Activated T-cell treated with anti-CD3 and anti-CD28 coated beads, Interleukin-2, amount 50 U/mL, for 1 hour (primary cell): ENCODE measurements around the gene KCNAB2.
A peak's percentile ranks its signal among the peaks of the same experiment; 100 is the strongest.

ENCODE experiments used
- DNase-seq: peaks from one replicate; pipeline ENCODE4 v3.0.0-alpha.2; 2020

KCNAB2 gene

DNA sequence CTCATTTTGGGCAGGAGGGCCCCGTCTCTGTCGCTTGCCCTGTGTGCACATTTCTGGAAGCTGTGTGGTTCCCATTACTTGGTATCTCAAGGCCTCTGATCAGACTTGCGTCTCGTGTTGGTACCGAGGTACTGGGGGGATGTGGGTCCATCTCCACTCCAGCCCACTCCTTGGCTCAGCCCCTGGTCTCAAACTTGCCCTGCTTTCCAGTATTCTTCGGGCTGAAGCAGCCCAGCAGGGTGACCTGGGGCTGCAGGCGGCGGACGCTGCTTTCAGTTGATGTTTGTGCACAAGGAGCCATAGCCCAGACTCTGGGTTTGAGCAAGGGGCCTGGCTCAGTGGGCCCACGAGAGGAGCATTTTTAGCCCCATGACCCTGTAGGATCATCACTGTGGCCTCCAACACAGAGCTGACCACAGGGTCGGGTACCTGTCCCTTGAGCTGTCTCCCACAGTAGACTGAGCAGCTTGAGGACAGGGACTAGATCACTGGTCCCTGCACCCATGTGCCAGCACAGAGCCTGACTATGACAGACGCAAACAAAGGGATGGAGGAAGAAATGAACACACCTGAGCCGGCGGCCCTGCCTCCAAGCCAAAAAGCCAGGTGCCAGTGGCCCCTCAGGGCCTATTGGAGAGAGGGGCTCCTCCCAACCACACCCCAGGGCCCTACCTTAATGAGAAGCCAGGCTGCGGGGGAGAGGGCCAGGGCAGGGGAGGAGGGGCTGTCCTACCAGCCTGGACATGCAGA, 87.6 kb downstream of the KCNAB2 start:
- no peak for DNase-seq

DNA sequence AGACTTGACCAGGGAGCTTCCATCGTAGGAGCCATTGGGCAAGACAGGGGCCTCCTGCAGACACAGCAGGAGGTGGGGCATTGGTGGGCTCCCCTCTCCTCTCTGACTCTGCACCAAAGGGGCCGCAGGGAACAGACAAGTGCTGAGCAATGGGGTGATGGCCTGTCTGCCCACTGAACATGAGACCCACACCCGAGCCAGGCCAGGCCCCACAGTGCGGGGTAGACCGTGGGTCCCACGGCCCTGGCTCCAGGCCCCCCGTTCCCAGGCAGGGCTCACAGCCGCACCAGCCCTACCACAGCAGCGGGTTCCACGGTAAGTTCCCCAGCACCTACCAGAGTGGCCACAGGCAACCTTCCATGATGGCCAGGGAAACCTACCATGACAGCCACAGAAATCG, 88.5 kb downstream of the KCNAB2 start:
- no peak for DNase-seq

DNA sequence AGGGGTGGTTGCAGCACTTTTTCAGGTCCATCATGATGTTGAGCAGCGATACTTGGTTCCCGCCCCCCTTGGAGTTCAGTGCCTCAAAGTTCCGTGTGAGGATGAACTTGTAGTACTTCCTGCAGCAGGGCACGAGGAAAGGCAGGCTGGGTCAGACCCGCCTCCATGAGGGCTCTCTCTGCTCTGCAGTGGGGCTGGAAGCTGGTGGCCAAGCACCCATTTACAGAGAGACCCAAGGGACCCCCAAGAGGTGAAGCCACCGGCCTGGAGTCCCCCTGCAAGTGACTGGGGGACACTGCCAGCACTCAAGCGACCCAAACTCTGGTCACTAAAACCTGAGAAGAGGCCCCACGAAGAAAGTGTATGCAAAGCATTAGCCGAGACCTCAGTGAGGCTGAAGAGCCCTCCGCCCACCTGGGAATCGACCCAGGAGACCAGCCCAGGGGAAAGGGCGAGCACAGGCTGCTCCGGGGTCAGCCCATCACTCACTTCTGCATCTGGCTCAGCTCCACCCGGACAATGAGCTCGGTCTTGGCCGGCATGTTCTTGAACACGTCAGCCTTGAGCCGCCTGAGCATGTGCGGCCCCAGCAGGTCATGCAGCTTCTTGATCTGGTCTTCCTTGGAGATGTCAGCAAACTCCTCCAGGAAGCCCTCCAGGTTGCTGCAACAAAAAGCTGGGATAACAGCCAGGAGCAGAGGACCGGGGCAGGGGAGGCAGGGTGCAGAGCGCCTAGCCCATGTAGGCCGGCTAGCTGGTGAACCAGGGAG, 89.2 kb downstream of the KCNAB2 start:
- DNase-seq, result no peak

DNA sequence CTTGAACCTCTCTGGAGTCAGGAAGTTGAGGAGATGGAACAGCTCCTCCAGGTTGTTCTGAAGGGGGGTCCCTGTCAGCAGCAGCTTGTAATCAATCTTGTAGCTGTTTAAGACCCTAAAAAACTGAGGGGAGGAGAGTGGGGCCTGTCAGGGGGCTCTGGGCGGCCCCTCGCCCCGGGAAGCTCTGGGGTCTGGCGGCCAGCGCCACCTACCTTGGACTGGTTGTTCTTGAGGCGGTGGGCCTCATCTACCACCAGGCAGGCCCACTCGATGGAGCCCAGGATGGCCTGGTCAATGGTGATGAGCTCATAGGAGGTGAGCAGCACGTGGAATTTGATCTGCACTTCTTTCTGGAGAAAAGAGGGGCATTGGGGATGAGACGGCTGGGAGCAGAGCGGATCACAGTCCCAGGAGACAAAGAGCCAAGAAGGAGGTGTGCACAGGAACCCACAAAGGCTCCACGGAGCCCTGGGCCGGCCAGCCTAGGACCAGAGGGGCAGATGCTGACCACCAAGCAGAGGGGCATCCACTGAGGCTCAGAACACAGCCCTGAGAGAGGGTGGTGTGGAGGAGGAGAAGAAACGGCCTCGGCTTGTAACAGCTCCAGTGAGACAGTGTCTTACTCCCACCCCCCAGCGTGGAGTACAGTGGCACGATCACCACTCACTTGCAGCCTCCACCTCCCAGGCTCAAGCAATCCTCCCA, 91.0 kb downstream of the KCNAB2 start:
- no peak for DNase-seq

DNA sequence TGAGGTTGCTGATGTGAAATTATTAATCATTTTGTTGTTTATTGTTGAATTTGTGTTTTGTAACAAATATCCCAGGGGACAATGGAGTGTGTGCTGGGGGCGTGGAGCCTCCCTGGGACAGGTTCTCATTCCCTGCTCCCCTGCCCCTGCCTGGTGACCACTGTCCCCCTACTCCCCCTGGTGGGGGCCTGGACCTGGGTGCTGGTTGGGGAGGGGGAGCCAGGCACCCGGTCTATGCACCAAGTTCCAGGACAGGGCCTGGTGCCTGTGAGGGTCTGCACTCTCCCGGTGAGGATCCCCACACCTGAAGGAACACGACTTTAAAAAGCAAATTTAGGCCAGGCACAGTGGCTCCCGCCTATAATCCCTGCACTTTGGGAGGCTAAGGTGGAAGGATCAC, 92.1 kb downstream of the KCNAB2 start:
- no peak for DNase-seq

DNA sequence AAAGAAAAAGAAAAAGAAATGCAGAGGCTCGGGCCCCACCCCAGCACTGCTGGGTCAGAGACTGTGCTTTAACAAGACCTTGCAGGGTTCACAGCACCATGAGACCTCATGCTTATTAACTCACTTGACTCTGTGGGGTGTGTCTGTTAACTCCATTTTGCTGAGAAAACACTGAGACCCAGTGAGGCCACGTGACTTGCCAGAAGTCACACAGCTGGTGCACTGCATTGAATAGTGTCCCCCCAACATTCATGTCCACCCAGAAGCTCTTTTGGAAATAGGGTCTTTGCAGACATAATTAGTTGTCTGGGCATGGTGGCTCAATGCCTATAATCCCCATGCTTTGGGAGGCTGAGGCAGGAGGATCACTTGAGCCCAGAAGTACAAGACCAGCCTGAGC, 94.7 kb downstream of the KCNAB2 start:
- DNase-seq, result no peak

DNA sequence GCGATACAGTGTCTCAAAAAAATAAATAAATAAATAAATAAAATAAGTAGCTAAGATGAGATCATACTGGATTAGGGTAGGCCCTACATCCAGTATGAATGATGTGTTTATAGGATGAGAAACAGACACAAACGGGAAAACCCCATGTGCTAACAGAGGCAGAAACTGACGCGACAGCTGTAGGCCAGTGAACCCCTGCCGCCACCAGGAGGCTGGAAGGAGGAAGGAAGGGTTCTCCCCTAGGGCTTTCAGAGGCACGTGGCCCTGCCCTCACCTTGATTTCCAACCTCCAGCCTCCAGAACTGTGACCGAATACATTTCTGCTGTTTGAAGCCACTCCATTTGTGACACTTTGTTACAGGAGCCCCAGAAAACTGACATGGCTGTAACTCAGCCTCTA, 95.9 kb downstream of the KCNAB2 start:
- DNase-seq, result no peak

DNA sequence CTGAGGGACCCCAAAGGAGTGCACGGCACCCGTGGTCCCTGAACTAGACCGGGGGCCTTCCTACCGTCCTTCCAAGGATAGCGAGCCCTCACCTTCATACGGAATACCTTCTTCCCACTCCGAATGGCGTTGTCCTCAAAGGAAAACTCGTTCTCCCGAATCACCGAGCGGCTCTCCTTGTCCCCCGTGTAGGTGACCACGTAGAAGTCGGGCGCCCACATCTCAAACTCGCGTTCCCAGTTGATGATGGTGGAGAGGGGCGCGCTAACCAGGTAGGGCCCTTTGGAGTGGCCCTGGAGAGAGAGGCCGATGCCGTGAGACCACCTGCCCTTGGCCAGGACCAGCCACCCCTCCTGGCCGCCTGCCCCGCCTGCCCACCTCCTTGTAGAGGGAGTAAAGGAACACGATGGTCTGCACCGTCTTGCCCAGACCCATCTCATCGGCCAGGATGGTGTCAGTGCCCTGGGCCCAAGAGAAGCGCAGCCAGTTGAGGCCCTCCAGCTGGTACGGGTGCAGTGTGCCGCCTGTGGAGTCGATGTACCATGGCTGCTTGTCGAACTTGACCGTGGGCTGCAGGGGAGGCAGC, 96.4 kb downstream of the KCNAB2 start:
- DNase-seq, result no peak

DNA sequence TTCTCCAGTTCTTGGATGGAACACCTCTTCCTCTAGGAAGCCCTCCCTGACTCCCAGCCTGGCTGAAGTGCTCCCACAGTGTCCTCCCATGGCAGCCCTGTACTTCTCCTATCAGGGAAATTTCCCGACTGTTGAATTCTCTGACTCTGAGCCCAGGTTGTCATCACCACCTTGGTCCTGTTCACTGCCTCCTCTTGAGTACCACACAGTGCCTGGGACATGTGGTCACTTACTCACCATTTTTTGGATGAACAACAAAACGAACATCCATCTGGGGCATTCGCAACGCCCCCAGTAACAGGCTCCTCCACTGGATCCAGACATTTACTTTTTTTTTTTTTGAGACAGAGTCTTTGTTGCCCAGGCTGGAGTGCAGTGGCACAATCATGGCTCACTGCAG, 97.0 kb downstream of the KCNAB2 start:
- DNase-seq, result no peak

DNA sequence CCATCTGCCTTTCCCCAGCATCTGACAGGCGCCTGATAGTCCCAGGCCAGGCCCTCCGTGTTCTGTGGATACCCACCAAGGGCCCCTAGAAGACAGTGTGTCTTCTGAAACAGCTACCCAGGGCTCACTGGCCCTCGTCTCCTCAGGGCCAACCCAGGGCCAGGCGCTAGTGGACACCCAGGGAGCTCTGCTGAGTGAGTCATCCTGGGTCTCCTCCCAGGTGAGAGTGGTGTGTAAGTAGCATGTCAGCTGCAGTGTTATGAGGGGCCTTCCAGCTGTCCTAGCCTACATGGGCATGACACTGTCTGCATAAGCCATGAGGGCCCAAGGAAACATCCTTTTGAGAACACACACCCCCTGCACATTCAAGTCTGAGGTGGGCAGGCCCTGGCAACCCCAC, 97.7 kb downstream of the KCNAB2 start:
- no peak for DNase-seq

DNA sequence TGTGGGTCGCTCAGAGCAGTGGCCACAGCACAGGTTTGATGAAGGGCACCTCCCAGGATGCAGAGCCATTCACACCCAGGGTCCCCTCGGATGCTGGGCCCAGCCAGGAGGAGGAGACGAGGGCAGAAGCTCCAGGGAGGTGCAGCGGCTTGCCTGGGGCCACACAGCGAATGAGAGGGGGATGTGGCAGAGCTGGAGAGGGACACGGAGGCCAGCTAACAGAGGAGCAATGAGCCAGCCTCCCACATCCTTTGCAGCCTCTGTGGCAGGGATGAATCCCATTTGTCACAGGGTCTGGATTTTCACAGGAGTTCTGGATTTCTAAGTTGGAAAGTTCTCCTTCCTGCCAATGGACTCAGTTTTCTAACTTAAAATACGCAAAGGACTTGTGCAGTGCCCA, 98.5 kb downstream of the KCNAB2 start:
- DNase-seq, result no peak

DNA sequence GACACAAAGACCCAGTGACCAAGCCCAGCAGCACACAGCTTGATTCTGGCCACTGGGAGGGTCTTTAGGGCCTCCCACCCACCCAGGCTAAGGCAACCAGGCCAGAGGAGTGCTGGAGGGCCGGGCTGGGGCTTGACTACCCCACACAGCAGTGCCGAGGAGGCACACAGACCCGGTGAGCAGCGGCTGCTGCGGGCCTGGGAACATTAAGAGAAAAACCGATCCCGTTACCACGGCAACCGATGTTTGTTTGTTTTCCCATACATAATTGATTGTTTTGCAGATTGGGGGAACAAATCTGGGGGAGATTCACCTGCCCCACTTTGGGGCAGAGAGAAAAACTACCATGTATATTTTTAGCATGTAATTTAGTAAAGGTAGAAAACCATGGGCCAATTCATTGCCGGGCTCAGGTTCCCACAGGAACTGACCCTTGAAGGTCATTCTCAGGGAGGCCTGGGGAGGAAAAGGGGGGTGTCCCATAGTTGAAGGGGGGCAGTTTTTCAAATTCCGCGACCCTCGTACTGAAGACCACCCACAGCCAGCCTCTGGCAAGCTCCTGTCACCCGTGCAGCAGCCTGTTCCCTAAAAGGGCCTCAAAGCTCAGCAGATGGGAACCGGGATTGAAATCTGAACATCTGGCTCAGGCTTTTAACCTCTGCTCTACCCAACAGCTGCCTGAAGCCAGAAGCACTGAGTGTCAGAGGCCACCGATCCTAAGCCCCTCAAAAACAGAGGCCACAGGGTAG, 99.1 kb downstream of the KCNAB2 start:
- DNase-seq, result no peak

DNA sequence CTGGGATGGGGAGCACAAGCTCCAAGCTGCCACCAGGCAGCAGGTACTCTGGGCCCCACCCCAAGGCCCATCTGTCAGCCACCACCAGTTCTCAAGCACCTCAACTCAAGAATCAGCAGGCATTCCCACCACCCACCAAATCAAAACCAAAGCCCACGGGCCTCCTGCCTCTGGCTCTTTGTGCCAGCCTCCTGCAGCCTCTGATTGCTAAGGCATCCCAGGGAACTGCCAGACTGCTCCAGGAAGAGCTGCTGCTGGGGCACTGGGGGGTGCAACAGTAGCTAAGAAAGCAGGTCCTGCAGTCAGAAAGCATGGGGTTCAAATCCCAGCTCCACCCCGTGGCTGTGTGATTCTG, 99.7 kb downstream of the KCNAB2 start:
- DNase-seq, result no peak

DNA sequence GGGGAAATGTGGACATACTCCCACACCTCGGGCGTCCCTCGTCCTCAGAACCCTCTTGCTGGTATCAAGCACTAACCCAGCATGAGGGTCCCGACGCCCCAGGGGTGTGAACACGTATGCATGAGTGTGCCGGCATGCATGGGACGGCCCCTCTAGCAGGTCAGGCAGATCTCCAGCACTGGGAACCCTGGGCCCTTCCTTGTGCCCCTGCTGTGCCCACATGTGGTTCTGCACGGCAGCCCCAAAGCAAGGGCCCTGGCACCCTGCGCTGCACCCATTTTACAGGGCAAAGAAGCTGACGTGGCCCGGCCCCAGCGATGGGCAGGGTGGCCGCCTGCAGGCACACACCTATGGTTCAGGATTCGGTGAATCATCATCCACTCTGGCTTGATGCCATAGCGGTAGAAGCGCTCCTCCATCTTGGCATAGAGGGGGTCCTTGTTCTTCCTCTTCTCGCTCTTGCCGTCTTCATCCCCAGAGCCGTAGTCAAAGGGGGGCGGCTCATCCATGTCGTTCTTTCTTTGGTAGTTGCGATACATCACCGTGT, 100.2 kb downstream of the KCNAB2 start:
- no peak for DNase-seq

DNA sequence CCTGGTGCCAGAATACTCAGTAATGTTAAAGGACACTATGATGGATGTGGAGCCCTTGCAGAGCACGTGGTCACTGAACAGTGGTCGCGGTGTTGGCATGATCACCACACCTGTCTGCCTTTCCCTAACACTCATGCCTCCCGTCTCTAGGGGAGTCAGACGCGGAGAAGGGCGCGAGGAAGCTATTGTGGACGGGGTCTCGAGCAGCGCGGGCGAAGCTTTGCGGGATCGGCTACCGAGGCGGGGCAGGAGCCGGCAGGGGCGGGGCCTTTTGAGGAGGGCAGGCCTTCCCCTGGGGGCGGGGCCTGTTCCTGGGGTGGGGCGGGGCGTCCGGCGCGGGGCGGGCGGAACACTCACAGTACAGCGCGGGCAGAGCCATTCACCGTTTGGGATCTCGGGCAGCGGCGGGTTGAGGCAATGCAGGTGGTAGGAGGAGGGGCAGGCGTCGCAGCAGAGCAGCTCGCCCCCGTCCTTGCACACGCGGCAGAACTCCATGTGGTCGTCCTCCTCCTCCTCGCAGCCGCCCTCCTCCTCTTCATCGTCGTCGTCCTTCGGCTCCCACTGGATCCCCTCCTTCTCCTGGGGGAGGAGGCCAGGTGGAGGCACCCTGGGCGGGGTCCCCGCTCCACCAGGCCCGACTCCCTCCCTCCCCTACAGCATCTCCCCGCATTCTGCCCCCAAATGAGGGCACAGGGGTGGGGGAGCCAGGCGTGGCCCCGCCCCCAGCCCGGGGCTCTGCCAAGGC, 103.0 kb downstream of the KCNAB2 start:
- DNase-seq, result peak; percentile 68

DNA sequence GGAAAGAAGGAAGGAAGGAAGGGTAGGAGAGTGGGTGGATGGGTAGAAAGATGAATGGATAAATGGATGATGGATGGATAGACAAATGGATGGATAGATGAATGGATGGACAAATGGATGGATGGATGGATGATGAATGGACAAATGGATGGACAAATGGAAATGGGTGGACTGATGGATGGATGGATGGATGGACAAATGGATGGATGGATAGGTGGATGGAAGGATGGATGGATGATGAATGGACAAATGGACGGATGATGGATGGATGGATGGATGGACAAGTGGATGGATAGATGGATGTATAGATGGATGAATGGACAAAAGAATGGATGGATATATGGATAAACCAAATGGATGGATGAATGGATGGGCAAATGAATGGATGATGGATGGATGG, 103.9 kb downstream of the KCNAB2 start:
- no peak for DNase-seq

DNA sequence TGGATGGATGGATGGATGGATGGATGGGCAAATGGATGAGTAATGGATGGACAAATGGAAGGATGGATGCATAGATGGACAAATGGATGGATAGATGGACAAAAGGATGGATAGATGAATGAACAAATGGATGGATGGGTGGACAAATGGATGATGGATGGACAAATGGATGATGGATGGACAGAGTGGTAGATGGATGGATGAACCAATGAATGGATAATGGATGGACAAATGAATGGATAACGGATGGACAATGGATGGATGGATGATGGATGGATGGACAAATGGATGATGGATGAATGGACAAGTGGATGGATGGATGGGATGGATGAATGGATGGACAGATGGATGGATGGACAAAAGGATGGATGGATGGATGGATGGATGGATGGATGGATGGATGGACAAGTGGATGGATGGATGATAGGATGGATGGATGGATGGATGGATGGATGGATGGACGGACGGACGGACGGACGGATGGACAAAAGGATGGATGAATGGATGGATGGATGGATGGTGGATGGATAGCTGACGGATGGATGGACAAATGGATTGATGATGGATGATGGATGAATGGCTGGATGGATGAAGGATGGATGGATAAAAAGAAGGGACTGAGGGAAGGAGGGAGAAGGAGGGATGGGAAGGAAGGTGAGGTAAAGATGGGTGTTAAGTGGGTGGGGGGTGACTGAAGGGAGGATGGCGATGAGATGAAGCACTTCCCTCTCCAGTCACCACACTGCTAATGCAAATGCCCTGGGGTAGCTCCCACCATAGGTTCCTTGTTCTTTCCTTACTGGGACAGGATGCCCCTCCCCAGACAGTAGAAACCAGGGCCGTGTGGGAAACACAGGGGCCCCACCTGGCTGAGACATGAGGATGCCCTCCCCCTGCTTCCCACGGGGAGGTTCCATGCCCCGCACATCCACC, 104.6 kb downstream of the KCNAB2 start:
- no peak for DNase-seq
